ENCODE measurements around the gene PARP14.

- TF ChIP-seq NFRKB (IDR thresholded peaks at IDR 0.05) (no peak), BHLHE40 (IDR thresholded peaks at IDR 0.05; ENCODE audit: borderline replicate concordance) (no peak), CTBP1 (IDR thresholded peaks at IDR 0.05; ENCODE audit: borderline replicate concordance) (no peak), ELF4 (IDR thresholded peaks at IDR 0.05) (no peak), TARDBP (IDR thresholded peaks at IDR 0.05) (no peak)
Observed at GRCh38 chr3:122700193-122700592, 19.6 kb downstream of the PARP14 start.
